ENCODE results near the gene GALE.

- no peak for TF ChIP-seq POLR2A (IDR thresholded peaks at IDR 0.05)
- TF ChIP-seq CTCF (IDR thresholded peaks at IDR 0.05): no peak
These were observed 2.8 kb downstream of the GALE start for GRCh38 chr1:23797478-23798448.
